HG03103 (cell line): ENCODE data around the gene PPCDC.

Source experiments
- ATAC-seq: cut with Tn5 transposase; IDR thresholded peaks from one replicate; pipeline ENCODE4 v1.9.1; 2021; ENCODE audit warnings: low read depth; ENCODE audit not compliant: unreplicated experiment

Gene PPCDC

GRCh38 chr15:75023181-75023871 lies at the start of gene PPCDC:
PPCDC (plus strand) TSS chr15:75023590; CDS start chr15:75028319, 4,729 bp downstream.
- peak; percentile 84 for ATAC-seq

GRCh38 chr15:74976159-74976558 lies 47.2 kb upstream of the PPCDC start:
- ATAC-seq: no peak

GRCh38 chr15:74977599-74977998 lies 45.8 kb upstream of the PPCDC start:
- ATAC-seq: no peak

GRCh38 chr15:74978077-74978476 lies 45.3 kb upstream of the PPCDC start:
- ATAC-seq: no peak

GRCh38 chr15:74978503-74978902 lies 44.9 kb upstream of the PPCDC start:
- no peak for ATAC-seq

- ATAC-seq: no peak
Measured at GRCh38 chr15:74982183-74982582, 41.2 kb upstream of the PPCDC start.

- no peak for ATAC-seq
Measured at GRCh38 chr15:74983725-74984231, 39.6 kb upstream of the PPCDC start.

- no peak for ATAC-seq
Measured at GRCh38 chr15:74988007-74988800, 35.2 kb upstream of the PPCDC start.

- no peak for ATAC-seq
Measured at GRCh38 chr15:74989527-74989926, 33.9 kb upstream of the PPCDC start.

GRCh38 chr15:74992619-74993018 lies 30.8 kb upstream of the PPCDC start:
- ATAC-seq: no peak

- no peak for ATAC-seq
Measured at GRCh38 chr15:74994236-74994635, 29.2 kb upstream of the PPCDC start.

GRCh38 chr15:74994685-74995084 lies 28.7 kb upstream of the PPCDC start:
- no peak for ATAC-seq

- ATAC-seq: peak; percentile 80
Measured at GRCh38 chr15:74995182-74995778, 28.1 kb upstream of the PPCDC start, which contains the start of gene SCAMP5. SCAMP5 (plus strand) TSS chr15:74995563; CDS start chr15:75011840, 16,277 bp downstream.

- no peak for ATAC-seq
Measured at GRCh38 chr15:74995779-74996765, 27.3 kb upstream of the PPCDC start.

- no peak for ATAC-seq
Measured at GRCh38 chr15:74997141-74997540, 26.2 kb upstream of the PPCDC start.

- no peak for ATAC-seq
Measured at GRCh38 chr15:74997543-74997942, 25.8 kb upstream of the PPCDC start.

GRCh38 chr15:75001310-75001709 lies 22.1 kb upstream of the PPCDC start:
- ATAC-seq: no peak

- ATAC-seq: no peak
Measured at GRCh38 chr15:75002398-75002797, 21.0 kb upstream of the PPCDC start.

- ATAC-seq: no peak
Measured at GRCh38 chr15:75007216-75007615, 16.2 kb upstream of the PPCDC start.

- no peak for ATAC-seq
Measured at GRCh38 chr15:75008221-75008625, 15.2 kb upstream of the PPCDC start.
